Lower leg skin (tissue), 3 donors: ENCODE data around the gene HPN.

ENCODE experiments used
- CTCF ChIP-seq, 3 donors: fragments of 450-650 bp; IDR thresholded peaks; one replicate each; pipeline ENCODE4 v1.5.1; 2016; ENCODE audit warnings: antibody characterized with exemption in 3 of 3, mild to moderate bottlenecking in 3 of 3, moderate library complexity in 2 of 3
- POLR2A ChIP-seq, 2 donors: fragments of 450-650 bp; IDR thresholded peaks; one replicate each; pipeline ENCODE4 v1.6.1; 2016 to 2017; ENCODE audit warnings: antibody characterized with exemption in 2 of 2, mild to moderate bottlenecking in 1 of 2, moderate library complexity in 1 of 2

GRCh38 chr19:35061583-35062373 lies 20.3 kb downstream of the HPN start:
- no peak for TF ChIP-seq POLR2A (IDR thresholded peaks at IDR 0.05)
- no peak for TF ChIP-seq CTCF (IDR thresholded peaks at IDR 0.05)
